HG03135 (cell line): ENCODE measurements around the gene KRT222.

ENCODE experiments used
- ATAC-seq: cut with Tn5 transposase; IDR thresholded peaks from one replicate; pipeline ENCODE4 v1.9.1; 2021; ENCODE audit warnings: mild to moderate bottlenecking, moderate library complexity; ENCODE audit not compliant: unreplicated experiment

KRT222 gene

DNA sequence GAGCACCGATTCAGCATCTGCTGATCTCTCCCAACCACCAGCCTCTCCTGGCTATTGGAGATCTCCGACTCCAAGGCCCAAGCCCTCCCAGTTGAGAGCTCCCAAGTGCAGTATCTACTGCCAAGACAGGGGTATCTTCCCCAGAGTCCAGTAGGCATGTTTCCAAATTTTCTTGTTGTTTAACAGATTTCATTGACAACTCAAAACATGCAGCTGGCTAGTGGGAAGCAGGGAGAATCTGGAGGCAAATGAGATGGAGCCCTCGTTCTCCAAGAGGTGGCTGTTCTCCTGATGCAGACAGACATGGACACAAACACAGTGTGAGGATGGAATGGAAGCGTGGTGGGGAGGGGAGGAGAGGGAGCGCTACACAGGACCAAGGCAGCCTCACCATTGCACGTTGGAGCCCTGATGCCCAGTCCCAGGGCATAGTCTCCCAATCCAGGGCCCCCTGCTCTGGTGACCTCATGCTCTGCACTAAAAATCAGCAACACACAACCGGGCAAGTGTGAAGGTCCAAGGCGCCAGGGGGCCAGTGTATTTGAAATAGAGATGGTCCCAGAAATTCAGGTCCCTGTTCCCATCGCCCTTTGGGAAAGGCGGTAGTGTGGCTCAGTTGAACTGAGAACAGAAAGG, 49.0 kb downstream of the KRT222 start:
- no peak for ATAC-seq

GRCh38 chr17:40615068-40615840, 49.7 kb downstream of the KRT222 start:
- ATAC-seq: peak; percentile 58

GRCh38 chr17:40614431-40615067, 50.4 kb downstream of the KRT222 start:
- ATAC-seq: no peak

DNA sequence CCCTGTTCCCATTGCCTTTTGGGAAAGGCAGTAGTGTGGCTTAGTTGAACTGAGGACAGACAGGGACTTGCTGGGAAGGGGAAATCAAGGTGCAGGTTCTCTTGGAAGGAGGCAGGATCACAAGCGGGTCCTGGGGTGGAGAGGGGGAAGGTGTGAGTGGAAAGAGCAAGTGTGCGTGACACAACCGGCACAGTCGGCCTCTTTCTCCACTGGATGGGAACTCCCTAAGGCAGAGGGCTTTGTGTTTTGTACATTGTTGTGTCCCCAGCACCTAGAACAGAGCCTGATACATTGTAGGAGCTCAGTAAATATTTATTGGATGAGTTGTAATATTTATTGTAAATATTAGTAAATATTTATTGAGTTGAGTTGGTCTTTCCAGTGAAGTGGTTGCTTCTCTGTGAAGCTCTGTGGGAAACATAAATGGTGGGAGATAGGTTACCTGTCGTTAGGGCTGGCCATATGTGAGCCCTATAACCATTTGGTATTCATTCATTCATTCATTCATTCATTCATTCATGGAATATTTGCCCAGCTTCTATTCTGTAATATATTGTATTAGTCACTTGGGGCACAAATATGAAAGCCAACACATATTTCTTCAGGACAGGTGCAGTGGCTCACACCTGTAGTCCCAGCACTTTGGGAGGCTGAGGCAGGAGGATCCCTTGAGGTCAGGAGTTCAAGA, 51.4 kb downstream of the KRT222 start:
- no peak for ATAC-seq

- no peak for ATAC-seq
Measured at GRCh38 chr17:40612599-40613244, 52.3 kb downstream of the KRT222 start.

GRCh38 chr17:40611840-40612474, 53.0 kb downstream of the KRT222 start:
- no peak for ATAC-seq

GRCh38 chr17:40610359-40610758, 54.6 kb downstream of the KRT222 start:
- ATAC-seq: no peak

GRCh38 chr17:40608061-40608581, 56.9 kb downstream of the KRT222 start:
- no peak for ATAC-seq

GRCh38 chr17:40607641-40608040, 57.3 kb downstream of the KRT222 start:
- no peak for ATAC-seq

DNA sequence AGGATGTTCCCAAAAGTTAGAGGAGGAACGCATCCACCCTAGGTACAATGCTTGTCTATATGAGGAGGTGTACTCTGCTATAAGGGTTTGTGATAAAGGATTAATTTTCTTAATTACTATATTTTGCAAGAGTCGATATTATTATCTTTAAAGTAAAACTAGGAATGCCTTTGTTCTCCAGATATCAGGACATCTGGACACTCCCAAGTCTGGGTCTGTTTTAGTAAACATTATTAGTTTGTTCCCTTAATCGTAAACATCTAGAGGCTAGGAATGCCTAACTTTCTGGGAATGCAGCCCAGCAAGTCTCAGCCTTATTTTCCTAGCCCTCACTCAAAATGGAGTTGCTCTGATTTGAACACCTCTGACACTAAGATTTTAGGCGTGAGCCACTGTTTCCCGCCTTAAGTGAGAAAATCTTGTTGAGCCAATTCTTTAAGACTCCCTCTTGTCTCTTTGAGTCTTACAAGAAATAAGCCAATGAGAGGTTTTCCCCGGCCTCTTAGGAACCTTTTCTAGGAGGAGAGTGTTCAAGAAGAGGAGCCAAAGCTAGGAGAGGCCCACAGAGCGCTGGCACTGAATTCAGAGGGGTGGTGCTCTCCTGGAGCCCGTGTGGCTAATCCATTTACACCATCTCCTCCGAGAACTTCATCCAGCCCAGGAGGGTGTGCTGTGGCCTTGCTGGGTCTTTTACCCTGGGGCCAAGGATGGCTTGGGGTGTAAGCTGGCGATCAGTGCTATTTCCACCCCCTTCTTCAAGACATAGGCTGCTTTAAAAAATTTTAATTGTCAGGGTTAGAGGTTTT, 58.2 kb downstream of the KRT222 start:
- ATAC-seq: no peak

GRCh38 chr17:40605306-40605705, 59.7 kb downstream of the KRT222 start:
- ATAC-seq: no peak
